ENCODE measurements around the gene NKAIN1. TPM values are rescaled to one million over a fixed set of nuclear protein-coding genes. Genes with fewer than 3 reads are reported as not detected.
A peak's percentile ranks its signal among the peaks of the same experiment; 100 is the strongest.

The NKAIN1 gene
- total RNA-seq, 1 experiment from 2014 or later = 36.8 TPM

DNA sequence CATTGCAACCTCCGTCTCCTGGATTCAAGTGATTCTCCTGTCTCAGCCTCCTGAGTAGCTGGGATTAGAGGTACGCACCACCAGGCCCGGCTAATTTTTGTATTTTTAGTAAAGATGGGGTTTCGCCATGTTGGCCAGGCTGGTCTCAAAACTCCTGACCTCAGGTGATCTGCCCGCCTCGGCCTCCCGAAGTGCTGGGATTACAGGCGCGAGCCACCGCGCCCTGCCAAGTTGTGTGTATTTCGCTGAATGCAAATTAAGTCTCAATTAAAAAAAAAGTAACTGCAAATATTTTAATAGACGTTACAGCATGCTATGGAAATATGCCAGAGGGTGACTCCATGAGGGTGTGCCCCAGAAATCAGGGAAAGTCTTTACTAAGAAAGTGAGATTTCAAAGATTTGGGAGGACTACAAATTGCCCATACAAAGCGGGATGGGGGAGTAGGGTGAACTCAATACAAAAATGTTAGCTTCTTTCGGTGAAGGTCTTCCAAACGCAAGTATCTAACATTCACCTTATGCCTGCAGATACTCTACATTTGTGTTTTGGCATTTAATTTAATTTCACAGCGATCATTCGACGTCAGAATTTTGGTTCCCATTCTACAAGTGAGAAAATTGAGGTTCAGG lies 85.6 kb downstream of the NKAIN1 start:
- peak overlapping the region; percentile 99 for H3K27ac Mint-ChIP-seq
- POLR2A ChIA-PET = no interaction called here
- H3K4me1 Mint-ChIP-seq = peaks cover 14% of the 10 kb centered on the region
- ATAC-seq (no peak), DNase-seq (ENCODE audit: low spot score) (no peak)
- 0 out of 2 replicates have a peak, but pooled peaks have one; percentile 26 for TF ChIP-seq CREM (CRISPR knock-in tag; IDR thresholded peaks at IDR 0.05)
- TF ChIP-seq ZBTB43 (CRISPR knock-in tag; IDR thresholded peaks at IDR 0.05) = no peak
- TF ChIP-seq, protein P1, sequence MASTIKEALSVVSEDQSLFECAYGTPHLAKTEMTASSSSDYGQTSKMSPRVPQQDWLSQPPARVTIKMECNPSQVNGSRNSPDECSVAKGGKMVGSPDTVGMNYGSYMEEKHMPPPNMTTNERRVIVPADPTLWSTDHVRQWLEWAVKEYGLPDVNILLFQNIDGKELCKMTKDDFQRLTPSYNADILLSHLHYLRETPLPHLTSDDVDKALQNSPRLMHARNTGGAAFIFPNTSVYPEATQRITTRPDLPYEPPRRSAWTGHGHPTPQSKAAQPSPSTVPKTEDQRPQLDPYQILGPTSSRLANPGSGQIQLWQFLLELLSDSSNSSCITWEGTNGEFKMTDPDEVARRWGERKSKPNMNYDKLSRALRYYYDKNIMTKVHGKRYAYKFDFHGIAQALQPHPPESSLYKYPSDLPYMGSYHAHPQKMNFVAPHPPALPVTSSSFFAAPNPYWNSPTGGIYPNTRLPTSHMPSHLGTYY (CRISPR knock-in tag; IDR thresholded peaks at IDR 0.05) = no peak
- no peak for TF ChIP-seq ETV6 (CRISPR knock-in tag; IDR thresholded peaks at IDR 0.05)
- no peaks in the 10 kb centered on the region for H3K27me3 Mint-ChIP-seq (ENCODE audit: low read depth)
- H3K36me3 Mint-ChIP-seq = 0 out of 2 replicates have a peak, but pooled peaks cover 5% of the 10 kb centered on the region
- CTCF ChIA-PET = interaction anchor here (0.7 to 0.9 kb wide), 2 partner anchors 30 to 117 kb away, joined by 3 to 5 read pairs; no protein-coding TSS in a partner anchor
- H3K4me3 Mint-ChIP-seq = peak overlapping the region; percentile 72
- H3K9me3 Mint-ChIP-seq = peaks cover 6% of the 10 kb centered on the region

DNA sequence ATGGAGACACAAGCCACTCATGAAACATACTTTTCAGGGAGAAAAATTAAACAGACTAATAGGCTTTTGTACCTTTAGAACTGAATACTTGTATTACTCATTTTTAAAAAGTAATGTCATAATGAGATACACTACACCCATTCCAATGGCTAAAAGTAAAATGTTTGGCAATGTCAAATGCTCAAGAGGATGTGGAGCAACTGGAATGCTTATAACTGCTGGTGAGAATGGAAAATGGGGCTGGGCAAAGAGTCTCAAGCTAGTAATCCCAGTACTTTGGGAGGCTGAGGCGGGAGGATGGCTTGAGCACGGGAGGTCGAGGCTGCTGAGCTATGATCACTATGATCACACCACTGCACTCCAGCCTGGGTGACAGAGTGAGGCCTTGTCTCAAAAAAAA lies 86.3 kb downstream of the NKAIN1 start:
- ATAC-seq (no peak), DNase-seq (ENCODE audit: low spot score) (no peak)
- Mint-ChIP-seq H3K27me3 (ENCODE audit: low read depth) (no peaks in the 10 kb centered on the region), H3K27ac (no peak overlapping the region; the same call in 1 of the 2 replicates), H3K4me1 (peaks cover 14% of the 10 kb centered on the region), H3K36me3 (0 out of 2 replicates have a peak, but pooled peaks cover 5% of the 10 kb centered on the region), H3K4me3 (no peak overlapping the region), H3K9me3 (peaks cover 6% of the 10 kb centered on the region)
- no peak for TF ChIP-seq GTF2I (CRISPR knock-in tag; conservative IDR thresholded peaks at IDR 0.05)
- TF ChIP-seq CBFB (CRISPR knock-in tag; IDR thresholded peaks at IDR 0.05; ENCODE audit: low read depth) = no peak
- TF ChIP-seq RORB (CRISPR knock-in tag; IDR thresholded peaks at IDR 0.05) = no peak
- no peak for TF ChIP-seq FOXJ3 (CRISPR knock-in tag; IDR thresholded peaks at IDR 0.05; ENCODE audit: borderline replicate concordance)
- no peak for TF ChIP-seq NR3C1 (CRISPR knock-in tag; conservative IDR thresholded peaks at IDR 0.05; ENCODE audit: low read depth)
- no peak for TF ChIP-seq MYBL2 (CRISPR knock-in tag; IDR thresholded peaks at IDR 0.05)
- no peak for TF ChIP-seq SOX15 (CRISPR knock-in tag; IDR thresholded peaks at IDR 0.05)
- TF ChIP-seq USF2 (CRISPR knock-in tag; IDR thresholded peaks at IDR 0.05) = no peak
- TF ChIP-seq, protein P2, sequence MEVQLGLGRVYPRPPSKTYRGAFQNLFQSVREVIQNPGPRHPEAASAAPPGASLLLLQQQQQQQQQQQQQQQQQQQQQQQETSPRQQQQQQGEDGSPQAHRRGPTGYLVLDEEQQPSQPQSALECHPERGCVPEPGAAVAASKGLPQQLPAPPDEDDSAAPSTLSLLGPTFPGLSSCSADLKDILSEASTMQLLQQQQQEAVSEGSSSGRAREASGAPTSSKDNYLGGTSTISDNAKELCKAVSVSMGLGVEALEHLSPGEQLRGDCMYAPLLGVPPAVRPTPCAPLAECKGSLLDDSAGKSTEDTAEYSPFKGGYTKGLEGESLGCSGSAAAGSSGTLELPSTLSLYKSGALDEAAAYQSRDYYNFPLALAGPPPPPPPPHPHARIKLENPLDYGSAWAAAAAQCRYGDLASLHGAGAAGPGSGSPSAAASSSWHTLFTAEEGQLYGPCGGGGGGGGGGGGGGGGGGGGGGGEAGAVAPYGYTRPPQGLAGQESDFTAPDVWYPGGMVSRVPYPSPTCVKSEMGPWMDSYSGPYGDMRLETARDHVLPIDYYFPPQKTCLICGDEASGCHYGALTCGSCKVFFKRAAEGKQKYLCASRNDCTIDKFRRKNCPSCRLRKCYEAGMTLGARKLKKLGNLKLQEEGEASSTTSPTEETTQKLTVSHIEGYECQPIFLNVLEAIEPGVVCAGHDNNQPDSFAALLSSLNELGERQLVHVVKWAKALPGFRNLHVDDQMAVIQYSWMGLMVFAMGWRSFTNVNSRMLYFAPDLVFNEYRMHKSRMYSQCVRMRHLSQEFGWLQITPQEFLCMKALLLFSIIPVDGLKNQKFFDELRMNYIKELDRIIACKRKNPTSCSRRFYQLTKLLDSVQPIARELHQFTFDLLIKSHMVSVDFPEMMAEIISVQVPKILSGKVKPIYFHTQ (CRISPR knock-in tag; IDR thresholded peaks at IDR 0.05) = no peak
- no peak for TF ChIP-seq IRF1 (CRISPR knock-in tag; IDR thresholded peaks at IDR 0.05)
- TF ChIP-seq, protein P3, sequence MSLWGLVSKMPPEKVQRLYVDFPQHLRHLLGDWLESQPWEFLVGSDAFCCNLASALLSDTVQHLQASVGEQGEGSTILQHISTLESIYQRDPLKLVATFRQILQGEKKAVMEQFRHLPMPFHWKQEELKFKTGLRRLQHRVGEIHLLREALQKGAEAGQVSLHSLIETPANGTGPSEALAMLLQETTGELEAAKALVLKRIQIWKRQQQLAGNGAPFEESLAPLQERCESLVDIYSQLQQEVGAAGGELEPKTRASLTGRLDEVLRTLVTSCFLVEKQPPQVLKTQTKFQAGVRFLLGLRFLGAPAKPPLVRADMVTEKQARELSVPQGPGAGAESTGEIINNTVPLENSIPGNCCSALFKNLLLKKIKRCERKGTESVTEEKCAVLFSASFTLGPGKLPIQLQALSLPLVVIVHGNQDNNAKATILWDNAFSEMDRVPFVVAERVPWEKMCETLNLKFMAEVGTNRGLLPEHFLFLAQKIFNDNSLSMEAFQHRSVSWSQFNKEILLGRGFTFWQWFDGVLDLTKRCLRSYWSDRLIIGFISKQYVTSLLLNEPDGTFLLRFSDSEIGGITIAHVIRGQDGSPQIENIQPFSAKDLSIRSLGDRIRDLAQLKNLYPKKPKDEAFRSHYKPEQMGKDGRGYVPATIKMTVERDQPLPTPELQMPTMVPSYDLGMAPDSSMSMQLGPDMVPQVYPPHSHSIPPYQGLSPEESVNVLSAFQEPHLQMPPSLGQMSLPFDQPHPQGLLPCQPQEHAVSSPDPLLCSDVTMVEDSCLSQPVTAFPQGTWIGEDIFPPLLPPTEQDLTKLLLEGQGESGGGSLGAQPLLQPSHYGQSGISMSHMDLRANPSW (CRISPR knock-in tag; conservative IDR thresholded peaks at IDR 0.05; ENCODE audit: low read depth) = no peak
- TF ChIP-seq ZNF532 (CRISPR knock-in tag; IDR thresholded peaks at IDR 0.05; ENCODE audit: borderline replicate concordance) = no peak
- no peak for TF ChIP-seq HMGA2 (CRISPR knock-in tag; IDR thresholded peaks at IDR 0.05)
- TF ChIP-seq SMAD4 (CRISPR knock-in tag; IDR thresholded peaks at IDR 0.05) = no peak
- ChIA-PET POLR2A (no interaction called here), CTCF (no interaction called here)
